Measurements from ENCODE around the gene ZDHHC4.

The ZDHHC4 gene

GRCh38 chr7:6606866-6607583 is 29.8 kb downstream of the ZDHHC4 start:
- DNase-seq (ENCODE audit: low read depth), result no peak

- DNase-seq (ENCODE audit: low read depth), result no peak
Measured at GRCh38 chr7:6607651-6608051, 30.4 kb downstream of the ZDHHC4 start.

- no peak for DNase-seq (ENCODE audit: low read depth)
Measured at GRCh38 chr7:6608081-6608480, 30.8 kb downstream of the ZDHHC4 start.

GRCh38 chr7:6608794-6609193 is 31.5 kb downstream of the ZDHHC4 start:
- DNase-seq (ENCODE audit: low read depth), result no peak

GRCh38 chr7:6612819-6613218 is 35.6 kb downstream of the ZDHHC4 start:
- no peak for DNase-seq (ENCODE audit: low read depth)

- no peak for DNase-seq (ENCODE audit: low read depth)
Measured at GRCh38 chr7:6613706-6614105, 36.5 kb downstream of the ZDHHC4 start.

GRCh38 chr7:6614953-6615722 is 37.9 kb downstream of the ZDHHC4 start, which contains the start of gene ZNF853:
ZNF853 (plus strand) TSS chr7:6615610; CDS start chr7:6616175, 565 bp downstream.
- DNase-seq (ENCODE audit: low read depth), result no peak

GRCh38 chr7:6615723-6616555 is 38.7 kb downstream of the ZDHHC4 start:
- no peak for DNase-seq (ENCODE audit: low read depth)

- DNase-seq (ENCODE audit: low read depth), result no peak
Measured at GRCh38 chr7:6616854-6617643, 39.8 kb downstream of the ZDHHC4 start.

GRCh38 chr7:6618621-6619020 is 41.4 kb downstream of the ZDHHC4 start:
- DNase-seq (ENCODE audit: low read depth), result no peak

- no peak for DNase-seq (ENCODE audit: low read depth)
Measured at GRCh38 chr7:6619961-6620360, 42.7 kb downstream of the ZDHHC4 start.

GRCh38 chr7:6621195-6622133 is 44.2 kb downstream of the ZDHHC4 start:
- DNase-seq (ENCODE audit: low read depth), result no peak

GRCh38 chr7:6622134-6622710 is 45.0 kb downstream of the ZDHHC4 start:
- DNase-seq (ENCODE audit: low read depth), result no peak

- no peak for DNase-seq (ENCODE audit: low read depth)
Measured at GRCh38 chr7:6623589-6624245, 46.5 kb downstream of the ZDHHC4 start.

GRCh38 chr7:6624246-6624611 is 47.0 kb downstream of the ZDHHC4 start:
- no peak for DNase-seq (ENCODE audit: low read depth)

- no peak for DNase-seq (ENCODE audit: low read depth)
Measured at GRCh38 chr7:6628045-6628444, 50.8 kb downstream of the ZDHHC4 start.

- DNase-seq (ENCODE audit: low read depth), result no peak
Measured at GRCh38 chr7:6630007-6630849, 53.0 kb downstream of the ZDHHC4 start.

- DNase-seq (ENCODE audit: low read depth), result no peak
Measured at GRCh38 chr7:6631605-6632004, 54.4 kb downstream of the ZDHHC4 start.

GRCh38 chr7:6634021-6634420 is 56.8 kb downstream of the ZDHHC4 start:
- no peak for DNase-seq (ENCODE audit: low read depth)

All from activated T-cell treated with anti-CD3 and anti-CD28 coated beads for 24 hours (primary cell).